ENCODE data around the gene HBP1.
"Not testable (repeated sequence)": the region's sequence is repeated elsewhere in the genome, so short reads cannot be mapped to it uniquely, and the experiment has no call there.

The HBP1 gene

GRCh38 chr7:107168233-107169119, at the start of gene HBP1:
HBP1 (plus strand) TSS chr7:107169003; CDS start chr7:107179894, 10,891 bp downstream.
- DNase-seq (ENCODE audit: low read depth in 2 of 2): peak; percentile 93 to 98

GRCh38 chr7:107119376-107120105, 49.3 kb upstream of the HBP1 start:
- DNase-seq (ENCODE audit: low read depth in 2 of 2): no peak

- no peak for DNase-seq (ENCODE audit: low read depth in 2 of 2)
These were observed 46.3 kb upstream of the HBP1 start for GRCh38 chr7:107122486-107122911.

GRCh38 chr7:107123392-107123791, 45.4 kb upstream of the HBP1 start:
- no peak for DNase-seq (ENCODE audit: low read depth in 2 of 2)

GRCh38 chr7:107125475-107125874, 43.3 kb upstream of the HBP1 start:
- DNase-seq (ENCODE audit: low read depth in 2 of 2): no peak

- DNase-seq (ENCODE audit: low read depth in 2 of 2): no peak
These were observed 40.6 kb upstream of the HBP1 start for GRCh38 chr7:107128217-107128616.

GRCh38 chr7:107128748-107129147, 40.1 kb upstream of the HBP1 start:
- DNase-seq (ENCODE audit: low read depth in 2 of 2): no peak

GRCh38 chr7:107130487-107131220, 38.1 kb upstream of the HBP1 start:
- no peak for DNase-seq (ENCODE audit: low read depth in 2 of 2)

GRCh38 chr7:107133396-107133795, 35.4 kb upstream of the HBP1 start:
- no peak for DNase-seq (ENCODE audit: low read depth in 2 of 2)

GRCh38 chr7:107138696-107139420, 29.9 kb upstream of the HBP1 start:
- no peak for DNase-seq (ENCODE audit: low read depth in 2 of 2)

GRCh38 chr7:107143875-107144274, 24.9 kb upstream of the HBP1 start:
- DNase-seq (ENCODE audit: low read depth in 2 of 2): not testable (repeated sequence)

GRCh38 chr7:107145067-107145838, 23.6 kb upstream of the HBP1 start:
- DNase-seq (ENCODE audit: low read depth in 2 of 2): no peak

- no peak for DNase-seq (ENCODE audit: low read depth in 2 of 2)
These were observed 21.1 kb upstream of the HBP1 start for GRCh38 chr7:107147464-107148393.

- DNase-seq (ENCODE audit: low read depth in 2 of 2): no peak
These were observed 20.1 kb upstream of the HBP1 start for GRCh38 chr7:107148721-107149120.

- DNase-seq (ENCODE audit: low read depth in 2 of 2): no peak
These were observed 18.9 kb upstream of the HBP1 start for GRCh38 chr7:107149863-107150262.

- peak; percentile 13 to 46 for DNase-seq (ENCODE audit: low read depth in 2 of 2)
These were observed 18.3 kb upstream of the HBP1 start for GRCh38 chr7:107150375-107151073.

GRCh38 chr7:107151538-107151937, 17.3 kb upstream of the HBP1 start:
- DNase-seq (ENCODE audit: low read depth in 2 of 2): no peak

- no peak for DNase-seq (ENCODE audit: low read depth in 2 of 2)
These were observed 16.8 kb upstream of the HBP1 start for GRCh38 chr7:107152011-107152410.

- no peak for DNase-seq (ENCODE audit: low read depth in 2 of 2)
These were observed 14.0 kb upstream of the HBP1 start for GRCh38 chr7:107154826-107155225.

All from stimulated activated CD8-positive, alpha-beta memory T cell treated with anti-CD3 and anti-CD28 coated beads, Interleukin-15, amount 100 ng/mL, for 4 hours (primary cell).